ENCODE data around the gene PANK4. TPM values are rescaled to one million over a fixed set of nuclear protein-coding genes. Genes with fewer than 3 reads are reported as not detected.

The PANK4 gene
- total and polyA plus RNA-seq, 3 donors from 2014 or later, result 23.2 to 84.7 (median 65.9) TPM

GRCh38 chr1:2502661-2503553 lies 23.5 kb downstream of the PANK4 start:
- 75 to 81% methylated on average over 7 to 36 of the region's 36 CpGs for WGBS, 2 donors
- H3K9me3 ChIP-seq, result no peaks in the 10 kb centered on the region
- H3K27ac ChIP-seq, result no peak overlapping the region
- H3K27me3 ChIP-seq, result no peaks in the 10 kb centered on the region
- no peaks in the 10 kb centered on the region for H3K4me1 ChIP-seq
- DNase-seq, result no peak
- H3K4me3 ChIP-seq, result no peak overlapping the region
- no peaks in the 10 kb centered on the region for H3K36me3 ChIP-seq (ENCODE audit: low read depth, missing control alignments)
- intact Hi-C loops (cut with DNase I; ENCODE audit: low total_unique reads), result no loop called here
- TF ChIP-seq CTCF (IDR thresholded peaks at IDR 0.05), result no peak
- no peak for TF ChIP-seq POLR2A (IDR thresholded peaks at IDR 0.05)

- H3K36me3 ChIP-seq (ENCODE audit: low read depth, missing control alignments), result no peaks in the 10 kb centered on the region
- TF ChIP-seq POLR2A (IDR thresholded peaks at IDR 0.05), result no peak
- TF ChIP-seq CTCF (IDR thresholded peaks at IDR 0.05), result no peak
Measured at GRCh38 chr1:2502210-2502609, 24.2 kb downstream of the PANK4 start.

GRCh38 chr1:2501820-2502119 lies 24.6 kb downstream of the PANK4 start:
- DNase-seq, result no peak
- no peak for TF ChIP-seq CTCF (IDR thresholded peaks at IDR 0.05)
- TF ChIP-seq POLR2A (IDR thresholded peaks at IDR 0.05), result no peak
- Histone ChIP-seq H3K27me3 (no peaks in the 10 kb centered on the region), H3K9me3 (no peaks in the 10 kb centered on the region), H3K36me3 (ENCODE audit: low read depth, missing control alignments) (no peaks in the 10 kb centered on the region), H3K27ac (no peak overlapping the region), H3K4me1 (no peaks in the 10 kb centered on the region), H3K4me3 (no peak overlapping the region)
- intact Hi-C loops (cut with DNase I; ENCODE audit: low total_unique reads), result no loop called here
- WGBS, 2 donors, result 60 to 79% methylated on average over 7 of the region's 7 CpGs

More at GRCh38 chr1:2502210-2502609, 24.2 kb downstream of the PANK4 start:
- Histone ChIP-seq H3K27me3 (no peaks in the 10 kb centered on the region), H3K4me1 (no peaks in the 10 kb centered on the region), H3K27ac (no peak overlapping the region), H3K9me3 (no peaks in the 10 kb centered on the region), H3K4me3 (no peak overlapping the region)
- intact Hi-C loops (cut with DNase I; ENCODE audit: low total_unique reads), result no loop called here
- DNase-seq, result no peak
- WGBS, 2 donors, result 83% methylated on average over 34 of the region's 34 CpGs; no CpG with 5 or more reads in 1 of the 2 donors

- DNase-seq, result no peak
- WGBS, 2 donors, result 69 to 75% methylated on average over 19 to 28 of the region's 28 CpGs
- no peaks in the 10 kb centered on the region for H3K36me3 ChIP-seq (ENCODE audit: low read depth, missing control alignments)
- no peaks in the 10 kb centered on the region for H3K4me1 ChIP-seq
- TF ChIP-seq CTCF (IDR thresholded peaks at IDR 0.05), result no peak
- no peak for TF ChIP-seq POLR2A (IDR thresholded peaks at IDR 0.05)
- H3K27ac ChIP-seq, result no peak overlapping the region
- H3K27me3 ChIP-seq, result no peaks in the 10 kb centered on the region
- intact Hi-C loops (cut with DNase I; ENCODE audit: low total_unique reads), result no loop called here
- no peaks in the 10 kb centered on the region for H3K9me3 ChIP-seq
- no peak overlapping the region for H3K4me3 ChIP-seq
Measured at GRCh38 chr1:2501041-2501819, 25.2 kb downstream of the PANK4 start.

Measured in testis (tissue), 3 donors.